Brain microvascular endothelial cell (primary cell): ENCODE data around the gene KCNQ1OT1.
A peak's percentile ranks its signal among the peaks of the same experiment; 100 is the strongest.

ENCODE experiments used
- DNase-seq: peaks from one replicate; pipeline ENCODE4 v3.0.0-alpha.2; 2020
- H3K27ac ChIP-seq: fragments of 250-450 bp; sonication (Bioruptor Pico); 2 replicates; pipeline ENCODE4 v1.5.1; 2020; ENCODE audit warnings: mild to moderate bottlenecking, moderate library complexity
- H3K27me3 ChIP-seq: fragments of 250-450 bp; sonication (Bioruptor Pico); replicated peaks from 2 replicates; pipeline ENCODE4 v1.5.1; 2020; ENCODE audit warnings: mild to moderate bottlenecking
- H3K36me3 ChIP-seq: fragments of 250-450 bp; sonication (Bioruptor Pico); replicated peaks from 2 replicates; pipeline ENCODE4 v1.5.1; 2020; ENCODE audit warnings: mild to moderate bottlenecking
- H3K4me3 ChIP-seq: 2 replicates; pipeline ENCODE4 v1.5.1; 2011; ENCODE audit warnings: low read depth, mild to moderate bottlenecking, control low read depth, low read length, moderate library complexity
- CTCF ChIP-seq: IDR thresholded peaks from 2 replicates; pipeline ENCODE4 v1.5.1; 2011; ENCODE audit warnings: low read depth, mild to moderate bottlenecking, moderate library complexity, low read length, control low read depth, inconsistent platforms; ENCODE audit errors: missing control alignments
- in situ Hi-C: cut with HindIII; loops from 2 replicates; pipeline ENCODE4 v1.10.0; 2017; ENCODE audit warnings: low sequenced_read_pairs, low pct_ligation_motif_present

KCNQ1OT1 gene

GRCh38 chr11:2699185-2699530, 636 bp downstream of the KCNQ1OT1 start:
- no peak for TF ChIP-seq CTCF
- DNase-seq, result no peak
- in situ Hi-C loops, result no loop called here

GRCh38 chr11:2698386-2699184, 1.2 kb downstream of the KCNQ1OT1 start:
- no peak for DNase-seq
- peak; percentile 3 for TF ChIP-seq CTCF
- in situ Hi-C loops, result no loop called here
- H3K27me3 ChIP-seq, result no peaks in the 10 kb centered on the region
- no peak overlapping the region for H3K27ac ChIP-seq
- peak overlapping the region; percentile 79 for H3K4me3 ChIP-seq
- H3K36me3 ChIP-seq, result no peaks in the 10 kb centered on the region

More at GRCh38 chr11:2699185-2699530, 636 bp downstream of the KCNQ1OT1 start:
- H3K27ac ChIP-seq, result no peak overlapping the region
- H3K4me3 ChIP-seq, result peak overlapping the region; percentile 79
- no peaks in the 10 kb centered on the region for H3K27me3 ChIP-seq
- no peaks in the 10 kb centered on the region for H3K36me3 ChIP-seq

- H3K27ac ChIP-seq, result no peak overlapping the region
- no peaks in the 10 kb centered on the region for H3K27me3 ChIP-seq
- peak overlapping the region; percentile 79 for H3K4me3 ChIP-seq
- DNase-seq, result no peak
- TF ChIP-seq CTCF, result no peak
- in situ Hi-C loops, result no loop called here
- no peaks in the 10 kb centered on the region for H3K36me3 ChIP-seq
These were observed 1.9 kb downstream of the KCNQ1OT1 start for GRCh38 chr11:2697866-2698265.

- H3K4me3 ChIP-seq, result no peak overlapping the region
- no peak for DNase-seq
- H3K27ac ChIP-seq, result no peak overlapping the region
- in situ Hi-C loops, result no loop called here
- H3K36me3 ChIP-seq, result no peaks in the 10 kb centered on the region
- no peaks in the 10 kb centered on the region for H3K27me3 ChIP-seq
- no peak for TF ChIP-seq CTCF
These were observed 3.3 kb downstream of the KCNQ1OT1 start for GRCh38 chr11:2696455-2696854.

GRCh38 chr11:2694995-2695939, 4.5 kb downstream of the KCNQ1OT1 start:
- no peak overlapping the region for H3K4me3 ChIP-seq
- H3K27ac ChIP-seq, result no peak overlapping the region
- in situ Hi-C loops, result no loop called here
- no peaks in the 10 kb centered on the region for H3K27me3 ChIP-seq
- TF ChIP-seq CTCF, result no peak
- DNase-seq, result no peak
- no peaks in the 10 kb centered on the region for H3K36me3 ChIP-seq
